HG03135 (cell line): ENCODE results near the gene LINGO3.
"Not testable (repeated sequence)": the region's sequence is repeated elsewhere in the genome, so short reads cannot be mapped to it uniquely, and the experiment has no call there.

ENCODE experiments used
- ATAC-seq: cut with Tn5 transposase; IDR thresholded peaks from one replicate; pipeline ENCODE4 v1.9.1; 2021; ENCODE audit warnings: mild to moderate bottlenecking, moderate library complexity; ENCODE audit not compliant: unreplicated experiment

LINGO3 gene

DNA sequence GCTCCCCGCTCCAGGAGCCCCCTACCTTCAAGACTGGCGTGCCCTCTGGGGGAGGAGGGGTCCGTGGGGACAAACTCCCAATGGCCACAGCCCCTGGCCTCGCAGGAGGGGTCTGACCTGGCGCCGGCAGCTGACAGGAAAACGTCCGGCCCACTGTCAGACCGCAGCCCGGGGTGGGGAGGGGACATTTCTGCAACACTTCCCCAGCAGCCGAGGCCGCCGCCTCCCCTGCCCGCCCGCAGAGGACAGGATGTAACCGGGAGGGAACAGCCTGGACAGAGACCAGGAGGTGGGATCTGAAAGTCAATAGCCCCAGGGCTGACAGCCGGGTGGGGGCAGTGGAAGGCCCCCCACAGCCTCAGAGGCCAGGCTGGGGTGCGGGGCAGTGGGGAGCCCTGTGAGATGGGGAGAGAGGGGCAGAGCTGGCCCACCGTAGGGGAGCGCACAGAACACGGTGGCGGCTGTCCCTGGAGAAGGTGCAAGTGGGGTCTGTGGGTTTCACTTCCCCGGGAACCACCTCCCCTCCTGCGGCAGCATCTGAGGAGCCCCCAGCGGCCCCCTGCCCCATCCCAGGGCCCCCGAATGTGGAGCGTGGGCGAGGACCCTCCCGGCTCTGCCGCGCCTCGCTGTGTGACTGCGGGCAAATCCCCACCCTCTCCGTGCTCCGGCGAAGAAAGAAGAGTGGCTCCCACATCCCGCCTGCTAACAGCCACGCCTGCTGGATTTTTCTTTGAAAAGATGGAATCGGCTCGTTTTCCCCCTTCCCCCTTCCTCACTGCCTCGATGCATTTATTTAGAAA, 25.7 kb downstream of the LINGO3 start, which contains the start of gene PEAK3:
TSS of gene PEAK3 (minus strand) at position 114 of the 800 bp plus-strand sequence. CDS start 1,244 bp downstream, outside the sequence.
- ATAC-seq: no peak

DNA sequence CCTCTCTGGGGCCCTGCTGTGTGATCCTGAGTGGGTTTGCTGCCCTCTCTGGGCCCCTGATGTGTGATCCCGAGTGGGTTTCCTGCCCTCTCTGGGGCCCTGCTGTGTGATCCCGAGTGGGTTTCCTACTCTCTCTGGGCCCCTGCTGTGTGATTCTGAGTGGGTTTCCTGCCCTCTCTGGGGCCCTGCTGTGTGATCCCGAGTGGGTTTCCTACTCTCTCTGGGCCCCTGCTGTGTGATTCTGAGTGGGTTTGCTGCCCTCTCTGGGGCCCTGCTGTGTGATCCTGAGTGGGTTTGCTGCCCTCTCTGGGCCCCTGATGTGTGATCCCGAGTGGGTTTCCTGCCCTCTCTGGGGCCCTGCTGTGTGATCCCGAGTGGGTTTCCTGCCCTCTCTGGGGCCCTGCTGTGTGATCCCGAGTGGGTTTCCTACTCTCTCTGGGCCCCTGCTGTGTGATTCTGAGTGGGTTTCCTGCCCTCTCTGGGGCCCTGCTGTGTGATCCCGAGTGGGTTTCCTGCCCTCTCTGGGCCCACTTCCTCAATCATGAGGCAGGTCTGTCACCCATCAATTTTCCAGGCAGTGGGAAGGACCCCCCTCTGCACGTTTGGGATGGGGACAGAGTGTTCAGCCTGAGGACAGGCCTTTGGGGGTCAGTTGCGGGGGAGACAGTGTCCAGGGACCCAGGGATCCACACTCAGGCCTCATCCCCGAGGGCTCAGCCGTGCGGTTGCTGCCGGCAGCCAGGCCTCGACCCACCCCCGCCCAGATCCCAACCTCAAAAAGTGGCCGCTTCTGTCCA, 26.5 kb downstream of the LINGO3 start:
- ATAC-seq: not testable (repeated sequence)

DNA sequence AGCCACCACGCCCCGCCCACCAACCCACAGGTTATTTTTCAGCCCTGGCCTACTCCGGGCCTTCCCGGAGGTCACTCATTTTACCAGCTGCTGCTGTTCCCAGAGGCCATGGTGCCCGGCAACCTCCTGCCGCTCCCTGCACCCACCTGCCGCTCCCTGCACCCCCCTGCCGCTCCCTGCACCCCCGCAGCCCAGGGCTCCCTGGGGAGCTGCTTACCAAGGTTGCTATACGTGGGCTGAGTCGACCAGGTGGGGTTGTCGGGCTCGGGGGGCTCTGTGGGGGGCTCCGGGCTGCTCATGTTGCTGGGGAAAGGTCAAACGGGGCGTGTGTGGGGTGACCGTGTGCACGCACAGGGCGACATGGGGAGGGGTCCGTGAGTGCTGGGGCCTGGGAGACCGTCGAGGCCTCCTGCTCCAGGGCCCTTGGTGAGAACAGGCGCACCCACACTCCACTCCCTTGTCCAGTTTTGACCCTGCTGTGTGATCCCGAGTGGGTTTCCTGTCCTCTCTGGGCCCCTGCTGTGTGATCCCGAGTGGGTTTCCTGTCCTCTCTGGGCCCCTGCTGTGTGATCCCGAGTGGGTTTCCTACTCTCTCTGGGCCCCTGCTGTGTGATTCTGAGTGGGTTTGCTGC, 27.2 kb downstream of the LINGO3 start:
- ATAC-seq: no peak

DNA sequence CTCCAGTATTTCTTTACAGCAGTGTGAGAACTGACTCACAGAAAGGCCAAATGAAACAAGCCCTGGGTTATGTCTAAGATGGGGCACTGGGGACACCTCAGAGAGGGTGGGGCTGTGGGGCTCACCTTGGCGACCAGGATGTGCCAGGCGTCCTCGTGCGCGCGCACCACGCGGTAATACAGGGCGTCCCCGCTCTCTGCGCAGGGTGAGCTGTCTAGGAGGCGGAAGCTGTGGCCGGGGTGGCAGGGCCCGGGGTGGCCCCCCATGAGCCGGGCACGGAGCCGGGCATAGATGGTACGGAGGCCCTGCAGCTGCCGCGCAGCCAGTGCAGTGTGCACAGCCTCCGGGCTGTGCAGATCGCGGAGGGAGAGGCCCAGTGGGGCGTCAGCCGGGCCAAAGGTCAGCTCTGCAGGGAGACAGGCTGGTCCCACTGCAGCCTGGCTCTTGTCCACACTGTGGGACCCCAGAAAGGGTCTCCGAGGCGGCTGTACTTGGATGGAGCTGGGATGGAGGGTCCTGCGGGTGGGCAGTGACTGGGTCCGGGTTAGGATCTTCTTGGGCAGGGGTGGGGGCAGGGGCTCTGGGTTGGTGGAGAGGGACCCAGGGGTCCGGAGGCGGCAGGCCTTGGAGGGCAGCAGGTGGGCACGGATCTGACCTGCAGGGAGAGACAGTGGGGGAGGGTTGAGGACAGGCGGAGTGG, 29.3 kb downstream of the LINGO3 start:
- no peak for ATAC-seq

DNA sequence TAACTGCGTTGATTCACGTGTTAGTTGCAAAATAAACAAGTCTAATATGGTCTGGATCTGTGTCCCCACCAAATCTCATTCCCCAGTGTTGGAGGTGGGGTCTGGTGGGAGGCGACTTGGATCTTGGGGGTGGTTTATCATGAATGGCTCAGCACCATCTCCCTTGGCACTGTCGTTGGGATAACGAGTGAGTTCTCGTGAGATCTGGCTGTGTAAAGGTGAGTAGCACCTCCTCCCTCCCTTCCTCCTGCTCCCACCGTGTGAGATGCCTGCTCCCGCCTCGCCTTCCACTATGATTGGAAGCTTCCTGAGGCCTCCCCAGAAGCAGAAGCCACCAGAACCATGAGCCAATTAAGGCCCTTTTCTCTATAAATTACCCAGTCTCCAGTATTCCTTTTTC, 30.8 kb downstream of the LINGO3 start:
- ATAC-seq: no peak

DNA sequence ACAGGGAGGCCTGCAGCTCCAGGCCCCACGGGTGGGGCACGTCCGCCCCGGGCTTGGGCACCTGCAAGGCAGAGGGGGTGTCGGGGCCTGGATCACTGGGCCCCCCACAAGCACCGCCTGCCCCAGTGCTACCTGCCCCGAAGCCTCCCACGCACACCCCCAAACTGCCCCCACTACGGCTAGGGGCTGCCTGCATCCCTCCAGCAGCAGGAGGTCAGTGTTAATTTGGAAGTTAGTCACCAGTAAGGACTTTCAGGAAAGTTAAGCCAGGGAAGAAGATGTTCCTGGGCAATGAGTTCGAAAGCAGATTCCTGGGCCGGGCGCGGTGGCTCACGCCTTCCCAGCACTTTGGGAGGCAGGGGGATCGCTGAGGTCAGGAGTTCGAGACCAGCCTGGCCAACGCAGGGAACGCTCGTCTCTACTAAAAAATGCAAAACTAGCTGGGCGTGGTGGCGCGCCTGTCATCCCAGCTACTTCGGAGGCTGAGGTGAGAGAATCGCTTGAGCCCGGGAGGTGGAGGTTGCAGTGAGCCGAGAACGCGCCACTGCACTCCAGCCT, 31.4 kb downstream of the LINGO3 start:
- ATAC-seq: no peak

DNA sequence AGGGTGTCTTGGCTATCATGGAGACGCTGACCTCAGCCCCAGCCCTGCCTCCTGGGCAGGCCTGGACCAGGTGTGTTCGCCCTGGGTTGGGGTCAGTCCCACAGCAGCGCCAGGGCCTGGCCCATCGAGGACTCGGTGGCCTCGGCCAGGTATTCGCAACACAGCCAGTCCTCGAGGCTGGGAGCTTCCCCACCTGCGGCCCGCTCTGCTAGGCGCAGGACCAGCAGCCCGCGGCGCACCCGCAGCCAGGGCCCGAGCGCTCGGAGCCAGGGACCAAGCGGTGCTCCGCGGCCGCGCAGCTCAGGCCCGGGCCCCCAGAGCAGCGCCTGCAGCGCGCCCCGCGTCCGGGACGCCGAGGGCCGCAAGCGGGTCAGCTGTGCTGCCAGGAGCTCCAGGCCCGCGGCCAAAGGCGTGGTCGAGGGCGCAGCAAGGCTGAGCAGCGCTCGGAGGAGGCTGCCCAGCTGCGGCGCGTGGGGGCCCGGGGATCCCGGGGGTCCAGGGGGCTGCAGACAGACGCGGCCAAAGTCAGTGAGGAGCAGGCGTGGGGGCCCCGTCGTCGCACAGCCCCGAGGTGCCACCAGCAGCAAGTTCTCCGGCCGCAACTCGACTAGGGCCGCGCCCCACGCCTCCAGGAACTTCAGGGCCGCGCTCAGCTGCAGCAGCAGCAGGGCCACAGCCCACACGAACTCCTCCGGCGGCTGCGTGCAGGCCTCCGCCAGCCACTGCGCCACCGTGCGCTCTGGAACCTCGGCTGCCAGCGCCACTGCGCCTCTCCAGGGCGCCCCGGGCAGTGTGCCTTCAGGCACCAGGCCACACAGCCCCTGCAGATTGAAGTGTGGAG, 32.1 kb downstream of the LINGO3 start:
- no peak for ATAC-seq

DNA sequence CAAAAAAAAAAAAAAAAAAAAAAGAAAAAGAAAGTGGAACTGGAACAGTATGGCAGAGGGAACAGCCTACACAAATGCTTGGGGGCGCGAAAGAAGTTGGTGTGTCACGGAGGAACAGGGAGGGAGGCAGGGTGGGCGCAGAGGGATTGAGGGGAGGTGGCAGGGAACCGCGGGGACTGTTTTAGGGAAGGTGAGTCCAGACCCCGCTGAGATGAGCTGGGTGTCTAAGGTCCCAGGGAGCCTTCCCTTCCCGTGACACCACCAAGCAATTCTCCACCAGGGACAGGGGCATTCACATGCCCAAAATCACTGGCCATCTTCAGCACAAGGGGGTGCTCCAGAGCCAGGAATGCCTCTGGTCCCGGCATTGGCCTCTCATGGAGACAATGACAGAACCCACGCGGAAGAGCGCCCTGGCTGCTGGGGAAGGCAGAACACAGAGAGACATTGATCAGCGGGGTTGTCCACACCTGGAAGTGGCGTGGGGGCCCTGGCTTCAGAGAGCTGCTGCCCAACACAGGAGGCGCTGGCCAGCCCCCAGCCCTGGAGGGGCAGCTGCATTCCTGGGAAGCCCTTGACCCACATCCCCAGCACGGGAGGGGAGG, 32.9 kb downstream of the LINGO3 start:
- ATAC-seq: no peak

DNA sequence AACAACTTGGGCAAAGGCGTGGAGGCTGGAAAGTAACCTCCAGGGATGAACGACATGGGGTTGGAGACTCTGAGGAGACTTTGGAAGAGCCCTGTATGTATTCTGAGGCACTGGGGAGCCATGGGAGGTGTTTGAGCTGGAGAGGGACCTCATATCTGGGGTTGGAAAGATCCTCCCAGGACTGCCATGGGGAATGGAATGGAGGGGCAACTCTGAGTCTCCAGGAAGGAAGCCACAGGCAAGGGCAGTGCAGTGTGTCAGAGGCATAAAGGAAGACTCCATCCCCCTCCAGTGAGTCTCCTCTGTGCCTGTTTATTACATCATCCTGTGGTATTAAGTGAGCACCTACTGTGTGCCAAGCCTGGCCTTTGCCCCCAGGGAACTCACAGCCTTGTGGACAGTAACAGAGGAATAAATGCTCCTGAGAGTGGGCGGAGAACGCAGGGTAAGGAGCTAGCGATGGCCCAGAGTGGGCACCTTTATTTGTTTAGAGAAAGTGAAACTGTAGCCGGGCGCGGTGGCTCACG, 33.7 kb downstream of the LINGO3 start:
- ATAC-seq: no peak

DNA sequence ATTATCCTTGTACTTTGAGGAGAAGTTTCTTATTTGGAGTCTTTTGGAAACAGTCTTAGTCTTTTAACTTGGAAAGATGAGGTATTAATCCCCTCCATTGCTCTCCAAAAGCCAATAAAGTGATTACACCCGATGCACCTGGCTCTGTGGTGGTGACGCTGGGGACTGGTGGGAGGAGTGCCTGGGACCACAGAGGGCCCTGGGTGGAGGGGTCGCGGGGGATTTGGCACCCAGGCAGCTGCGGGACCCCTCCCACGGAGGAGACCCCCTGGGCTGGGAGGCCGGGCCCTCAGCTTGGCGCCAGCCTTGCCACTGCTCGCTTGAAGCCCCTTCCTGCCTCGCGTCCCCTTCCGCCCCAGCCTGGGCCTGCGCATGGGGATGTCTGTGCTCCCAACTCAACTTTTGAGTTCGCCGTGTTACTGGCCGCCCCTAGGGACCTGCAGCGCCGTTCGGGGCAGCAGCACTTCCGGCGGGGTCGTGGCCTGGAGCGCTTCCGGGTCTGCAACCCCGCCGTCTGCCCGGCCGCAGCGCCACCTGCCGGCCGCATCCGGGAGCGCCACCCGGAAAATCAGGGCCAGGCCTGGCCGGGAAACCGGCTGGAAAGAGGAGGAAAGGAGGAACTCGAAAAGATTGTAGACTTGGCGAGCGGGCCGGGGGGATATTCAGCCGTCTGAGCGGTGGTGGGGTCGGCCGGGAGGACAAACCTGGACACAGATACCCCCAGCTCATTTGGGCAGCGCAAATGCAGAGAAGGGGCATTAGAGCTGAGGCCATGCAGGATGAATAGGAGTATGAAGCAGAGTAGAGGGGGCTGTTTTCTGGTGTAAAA, 34.4 kb downstream of the LINGO3 start:
- ATAC-seq: peak; percentile 29

DNA sequence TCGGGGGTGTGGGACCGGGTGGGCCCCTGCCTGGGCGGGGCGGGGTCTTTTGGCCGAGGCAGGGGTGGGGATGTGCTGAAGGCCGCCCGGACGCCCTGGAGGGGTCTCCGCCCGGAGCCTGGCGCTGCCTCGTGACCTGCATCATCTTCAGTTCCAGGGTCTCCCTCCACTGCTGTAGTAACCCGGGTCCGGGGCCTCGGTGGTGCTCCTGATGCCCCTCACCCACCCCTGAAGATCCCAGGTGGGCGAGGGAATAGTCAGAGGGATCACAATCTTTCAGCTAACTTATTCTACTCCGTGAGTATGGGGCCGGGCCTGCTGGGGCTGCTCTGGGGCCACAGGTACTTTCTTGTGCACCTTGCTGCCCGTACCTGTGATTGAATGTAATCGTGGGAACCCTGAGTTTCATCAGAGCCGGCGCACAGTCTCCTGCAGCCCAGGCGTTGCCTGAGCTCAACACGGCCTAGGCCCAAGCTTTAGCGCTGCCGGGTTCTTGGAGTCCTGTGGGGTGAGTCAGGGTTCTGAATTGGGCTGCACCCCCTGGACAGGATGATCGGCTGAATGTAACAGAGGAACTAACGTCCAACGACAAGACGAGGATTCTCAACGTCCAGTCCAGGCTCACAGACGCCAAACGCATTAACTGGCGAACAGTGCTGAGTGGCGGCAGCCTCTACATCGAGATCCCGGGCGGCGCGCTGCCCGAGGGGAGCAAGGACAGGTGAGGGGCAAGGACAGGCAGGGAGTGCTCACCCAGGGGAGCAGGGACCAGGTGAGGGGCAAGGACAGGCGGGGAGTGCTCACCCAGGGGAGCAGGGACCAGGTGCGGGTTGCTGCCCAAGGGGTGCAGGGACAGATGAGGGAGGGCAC, 36.5 kb downstream of the LINGO3 start:
- no peak for ATAC-seq

DNA sequence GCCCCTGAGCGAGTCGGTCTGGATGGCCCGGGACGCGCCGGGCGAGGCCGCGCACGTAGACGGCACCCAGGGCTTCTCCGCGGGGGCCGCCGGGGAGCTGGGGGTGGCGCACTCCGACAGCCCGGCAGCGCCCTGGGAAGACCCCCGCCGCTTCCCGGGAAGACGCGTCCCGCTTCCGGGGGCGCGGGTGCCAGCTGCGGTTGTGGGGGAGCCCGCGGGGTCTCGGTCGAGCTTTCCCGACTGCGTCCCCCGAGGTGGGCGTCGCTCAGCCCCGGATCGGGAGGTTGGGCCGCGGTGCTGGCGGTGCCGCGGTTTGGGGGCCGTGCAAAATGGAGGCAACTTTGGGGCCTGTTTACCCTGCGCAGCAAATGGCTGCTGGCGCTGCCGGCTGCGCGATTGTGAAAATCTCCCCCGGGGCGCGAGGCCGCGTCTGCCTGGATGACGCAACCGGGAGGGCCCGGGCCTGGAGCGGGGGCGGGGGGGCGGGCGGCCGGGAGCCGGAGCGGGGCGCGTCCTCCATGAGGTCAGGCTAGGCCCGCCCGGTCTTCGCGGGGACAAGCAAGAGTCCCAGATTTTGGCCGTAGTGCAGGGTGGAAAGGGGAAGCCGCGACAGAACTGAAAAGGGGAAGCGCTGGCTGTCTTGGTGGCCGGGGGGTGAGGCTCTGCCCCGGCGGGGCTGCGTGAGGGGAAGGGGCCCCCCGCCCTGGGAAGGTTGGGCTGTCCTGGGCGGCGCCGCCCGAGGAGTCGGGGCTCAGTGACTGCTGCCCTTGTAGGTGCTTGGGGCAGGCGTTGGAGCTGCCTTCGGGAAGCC, 37.3 kb downstream of the LINGO3 start:
- no peak for ATAC-seq

DNA sequence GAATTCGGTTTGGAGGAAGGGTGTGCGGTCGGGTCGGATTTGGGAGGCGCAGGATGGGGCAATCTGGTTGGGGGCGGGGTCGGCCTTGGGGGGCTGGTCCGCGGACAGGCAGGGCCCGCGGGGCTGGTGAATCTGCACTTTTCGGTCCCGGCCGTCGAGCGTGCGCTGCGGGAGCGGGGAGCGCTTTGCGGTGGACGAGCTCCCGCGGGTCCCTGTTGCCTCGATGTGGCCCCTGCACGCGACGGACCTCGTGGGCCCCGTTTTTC, 37.9 kb downstream of the LINGO3 start:
- no peak for ATAC-seq

DNA sequence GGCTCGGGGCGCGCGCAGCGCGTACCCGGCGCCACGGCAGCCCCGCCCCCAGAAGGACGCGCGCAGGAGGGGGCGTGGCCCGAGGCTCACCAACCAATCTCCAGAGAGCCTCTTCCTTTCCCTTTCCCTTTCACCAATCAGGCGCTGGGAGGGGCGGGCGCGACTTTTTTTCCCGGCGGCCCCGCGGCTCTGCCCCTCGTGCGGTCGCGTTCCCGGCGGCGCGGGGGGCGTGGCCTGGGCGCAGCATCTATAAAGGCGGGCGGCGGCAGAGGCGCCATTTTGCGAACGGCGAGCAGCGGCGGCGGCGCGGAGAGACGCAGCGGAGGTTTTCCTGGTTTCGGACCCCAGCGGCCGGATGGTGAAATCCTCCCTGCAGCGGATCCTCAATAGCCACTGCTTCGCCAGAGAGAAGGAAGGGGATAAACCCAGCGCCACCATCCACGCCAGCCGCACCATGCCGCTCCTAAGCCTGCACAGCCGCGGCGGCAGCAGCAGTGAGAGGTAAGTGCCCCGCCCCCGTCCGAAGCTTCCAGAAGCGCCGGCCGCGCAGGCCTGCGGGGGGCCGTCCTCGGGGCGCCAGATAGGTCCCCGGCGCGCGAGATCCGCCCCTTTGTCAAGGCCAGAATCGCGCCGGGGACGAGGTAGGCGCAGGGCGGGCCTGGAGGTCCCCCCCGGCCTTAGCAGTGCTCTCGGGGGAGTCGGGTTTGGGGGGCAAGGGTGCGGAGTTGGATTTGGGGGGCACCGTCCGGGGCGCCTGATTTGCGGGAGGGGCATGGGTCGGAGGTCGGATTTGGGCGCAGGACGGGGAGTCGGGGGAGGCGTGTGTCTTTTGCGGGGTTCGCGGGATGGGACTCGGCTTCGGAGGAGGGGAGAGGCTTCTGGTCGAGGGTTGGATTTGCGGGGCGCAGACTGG, 38.5 kb downstream of the LINGO3 start:
- peak; percentile 56 for ATAC-seq

DNA sequence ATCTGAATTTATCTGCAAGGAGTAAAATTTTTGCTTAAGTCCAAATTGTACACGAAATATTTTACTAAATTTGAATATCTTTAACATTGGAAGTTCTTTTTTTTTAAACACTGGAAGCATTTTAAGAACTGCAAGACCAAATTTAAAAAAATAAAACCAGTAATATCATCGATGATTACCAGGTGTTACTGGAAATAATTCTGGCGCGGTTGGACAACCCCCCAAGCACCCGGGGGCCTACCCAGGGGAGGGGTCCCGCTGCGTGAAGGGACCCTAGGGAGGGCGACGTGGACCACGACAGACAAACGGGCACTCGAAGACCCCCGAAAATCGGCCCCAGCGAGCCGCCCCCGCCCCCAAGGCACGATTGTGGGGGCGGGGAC, 39.1 kb downstream of the LINGO3 start:
- ATAC-seq: no peak

DNA sequence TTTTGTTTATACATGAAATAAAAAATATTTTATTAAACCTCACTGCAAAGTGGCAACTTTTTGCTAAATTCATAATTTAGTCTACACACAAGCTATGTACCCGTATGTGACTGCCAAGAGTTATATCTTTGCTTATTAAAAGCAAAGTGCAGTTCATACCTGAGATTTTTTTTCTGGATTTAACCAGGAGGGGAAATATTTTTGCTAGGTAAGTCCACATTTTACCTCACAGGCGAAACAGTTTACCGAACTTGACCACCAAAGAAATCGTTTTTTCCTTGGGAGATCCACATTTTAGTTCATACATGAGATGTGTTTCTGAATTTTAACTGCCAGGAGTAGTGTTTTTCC, 39.5 kb downstream of the LINGO3 start:
- ATAC-seq: no peak
